Neuron (in vitro differentiated cells): ENCODE data around the gene CFAP74.
"Not testable (repeated sequence)": the region's sequence is repeated elsewhere in the genome, so short reads cannot be mapped to it uniquely, and the experiment has no call there.

Source experiments
- H2AFZ ChIP-seq: one replicate; pipeline ENCODE4 v1.6.1; 2013; ENCODE audit warnings: low read depth, mild to moderate bottlenecking, inconsistent platforms, low read length, moderate library complexity
- H3K27me3 ChIP-seq: one replicate; pipeline ENCODE4 v1.6.1; 2013; ENCODE audit warnings: low read length; ENCODE audit not compliant: insufficient read depth
- H3K36me3 ChIP-seq: one replicate; pipeline ENCODE4 v1.6.1; 2013; ENCODE audit warnings: low read length; ENCODE audit not compliant: insufficient read depth
- H3K4me1 ChIP-seq: one replicate; pipeline ENCODE4 v1.6.1; 2013; ENCODE audit warnings: low read length; ENCODE audit not compliant: insufficient read depth
- H3K4me3 ChIP-seq: 2 replicates; pipeline ENCODE4 v1.5.1; 2013; ENCODE audit warnings: mild to moderate bottlenecking, low read length, moderate library complexity
- H3K9me3 ChIP-seq: one replicate; pipeline ENCODE4 v1.6.1; 2013; ENCODE audit warnings: low read length

CFAP74 gene

DNA sequence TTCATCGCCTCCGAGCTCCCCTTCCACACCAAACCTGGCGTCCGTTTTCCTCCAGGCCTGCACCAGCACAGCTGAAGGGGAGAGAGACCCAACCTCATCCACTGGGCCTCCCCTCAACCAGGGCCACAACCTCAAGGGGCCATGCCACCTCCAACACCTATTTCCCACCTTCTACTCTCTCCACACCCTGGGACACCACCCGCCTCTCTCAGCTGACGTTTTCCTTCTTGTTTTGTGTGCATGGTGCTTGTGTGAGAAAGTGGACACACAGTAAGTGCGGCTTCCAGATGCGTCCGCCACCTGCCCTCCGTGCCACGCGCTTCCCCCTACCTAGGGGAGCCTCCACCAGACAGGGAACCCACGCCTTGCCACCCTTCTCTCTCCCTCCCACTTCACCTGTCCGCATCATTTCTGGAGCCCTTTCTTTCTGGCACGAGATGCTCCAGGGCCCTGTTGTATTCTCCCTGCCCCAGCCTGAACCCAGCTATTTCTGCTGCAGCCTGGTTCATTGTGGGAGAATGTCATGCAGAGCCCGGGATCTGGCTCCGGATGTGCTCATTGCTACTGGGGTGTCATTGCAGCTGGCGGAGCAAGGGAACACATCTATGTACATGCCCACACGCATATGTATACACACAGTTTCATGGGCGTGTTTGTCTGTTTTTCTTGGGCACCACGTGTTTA, 111.4 kb downstream of the CFAP74 start:
- Histone ChIP-seq H3K27me3 (no peaks in the 10 kb centered on the region), H3K36me3 (peaks cover 5% of the 10 kb centered on the region), H2AFZ (no peak overlapping the region), H3K9me3 (peaks cover 2% of the 10 kb centered on the region), H3K4me3 (peak overlapping the region; percentile 92), H3K4me1 (peaks cover 28% of the 10 kb centered on the region)

DNA sequence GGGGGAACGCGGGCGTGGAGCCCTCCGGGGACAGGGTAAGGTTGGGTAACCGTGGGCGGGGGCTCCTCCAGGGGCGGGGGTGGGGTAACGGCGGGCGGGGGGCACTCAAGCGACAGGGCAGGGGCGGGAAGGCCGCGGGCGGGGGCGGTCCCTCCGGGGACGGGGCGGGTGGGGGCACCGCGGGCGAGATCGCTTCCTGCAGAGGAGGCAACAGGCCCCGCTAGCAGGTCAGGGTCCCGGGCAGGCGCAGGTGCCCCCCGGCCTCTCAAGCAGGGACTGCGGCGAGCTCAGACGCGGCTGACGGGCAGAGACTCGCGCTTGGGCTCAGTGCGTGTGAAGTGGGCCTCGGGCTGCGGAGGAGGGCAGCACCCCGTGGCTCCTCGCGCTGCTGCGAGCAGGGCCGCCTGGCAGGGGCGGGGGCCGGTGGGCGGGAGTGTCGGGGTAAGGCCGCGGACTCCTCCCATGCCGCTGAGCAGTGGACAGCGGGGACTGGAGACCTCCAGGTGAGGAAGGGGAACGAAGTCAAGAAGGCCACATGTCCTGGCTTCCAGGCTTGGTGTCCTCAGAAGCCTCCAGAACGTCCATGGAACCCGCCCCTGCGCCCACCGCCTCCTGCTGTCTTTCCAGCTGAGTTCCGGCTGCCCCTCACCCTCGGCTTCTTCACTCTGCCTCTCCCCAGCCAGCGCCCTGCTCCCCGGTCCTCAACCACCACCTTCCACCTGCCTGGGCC, 112.1 kb downstream of the CFAP74 start:
- Histone ChIP-seq H3K9me3 (peaks cover 2% of the 10 kb centered on the region), H3K36me3 (peaks cover 5% of the 10 kb centered on the region), H2AFZ (peak overlapping the region; percentile 1), H3K4me1 (peaks cover 28% of the 10 kb centered on the region), H3K4me3 (peak overlapping the region; percentile 92), H3K27me3 (no peaks in the 10 kb centered on the region)

DNA sequence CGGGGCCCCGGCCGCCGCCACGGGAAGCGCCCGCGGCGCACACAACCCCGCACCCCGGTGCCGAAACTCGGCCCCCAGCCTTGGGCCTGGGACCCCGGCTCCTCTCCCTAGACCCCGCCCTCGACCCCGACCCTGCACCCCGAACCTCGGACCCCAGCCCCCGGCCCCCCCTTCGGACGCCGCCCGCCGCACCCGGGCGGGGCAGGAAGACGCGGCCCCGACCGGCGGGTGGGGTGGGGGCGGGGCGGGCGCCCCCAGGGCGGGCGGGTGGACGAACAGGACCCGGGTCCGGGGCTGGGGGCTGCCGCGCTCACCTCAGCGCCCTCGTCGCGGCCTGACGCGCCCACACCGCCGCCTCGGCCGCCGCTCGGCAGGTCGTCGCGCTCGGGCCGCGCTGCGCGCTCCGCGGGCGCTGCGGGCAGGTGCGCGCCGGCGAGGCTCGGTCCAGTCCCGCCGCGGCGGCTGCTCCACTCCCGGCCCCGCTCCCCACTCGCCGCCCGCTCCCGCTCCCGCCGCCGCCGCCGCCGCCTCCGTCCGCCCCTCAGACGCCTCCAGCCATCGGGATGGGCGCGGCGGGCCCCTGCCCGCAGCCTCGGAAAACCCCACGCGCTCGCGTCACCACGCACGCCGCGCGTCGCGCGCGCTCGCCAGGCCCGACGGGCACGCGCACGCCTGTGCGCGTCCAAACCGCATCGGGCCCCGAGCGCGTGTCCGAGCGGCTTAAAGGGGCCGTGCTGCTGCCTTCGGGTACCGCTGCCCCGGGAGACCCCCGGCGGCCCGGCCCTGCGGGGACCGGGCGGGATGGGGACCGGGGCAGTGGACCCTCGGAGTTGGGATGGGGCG, 112.9 kb downstream of the CFAP74 start, which contains the start of gene GNB1:
Gene GNB1 (minus strand): TSS at position 582 of the 843 bp plus-strand sequence. CDS start 65,634 bp downstream, outside the sequence.
- Histone ChIP-seq H3K27me3 (no peaks in the 10 kb centered on the region), H2AFZ (peak within 1 kb of the TSS; percentile 1), H3K9me3 (peaks cover 4% of the 10 kb centered on the region), H3K4me3 (peak within 1 kb of the TSS; percentile 92), H3K36me3 (peaks cover 9% of the 10 kb centered on the region), H3K4me1 (peaks cover 28% of the 10 kb centered on the region)

GRCh38 chr1:1889847-1890505, 113.6 kb downstream of the CFAP74 start:
- Histone ChIP-seq H3K27me3 (no peaks in the 10 kb centered on the region), H3K36me3 (peaks cover 9% of the 10 kb centered on the region), H3K4me1 (peaks cover 25% of the 10 kb centered on the region), H2AFZ (no peak overlapping the region), H3K4me3 (peak overlapping the region; percentile 92), H3K9me3 (peaks cover 4% of the 10 kb centered on the region)

DNA sequence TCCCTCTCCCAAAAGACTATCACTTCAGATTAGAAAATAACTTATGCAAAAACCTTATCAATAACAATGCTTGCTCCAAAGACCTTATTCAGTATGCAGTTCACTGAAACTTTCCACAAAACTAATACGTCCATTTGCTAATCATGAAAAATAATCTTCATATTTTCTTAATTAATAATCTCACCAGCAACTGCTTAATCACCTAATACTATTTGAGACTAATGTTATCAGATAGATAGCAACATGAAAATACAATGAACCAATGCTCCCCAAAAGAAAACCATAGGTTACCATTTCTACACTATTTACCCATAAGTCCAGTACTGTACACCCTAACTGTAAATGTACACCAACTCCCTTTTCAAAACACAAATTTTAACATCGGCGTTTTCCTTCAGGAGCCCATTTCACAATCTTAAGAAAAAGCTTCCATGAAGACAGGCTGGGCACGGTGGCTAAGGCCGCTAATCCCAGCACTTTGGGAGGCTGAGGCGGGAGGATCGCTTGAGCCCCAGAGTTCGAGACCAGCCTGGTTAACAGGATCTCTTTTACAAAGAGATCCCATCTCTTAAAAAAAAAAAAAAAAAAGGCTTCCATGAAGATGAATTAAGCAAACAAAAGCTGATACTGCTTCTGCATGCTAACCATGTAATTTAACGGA, 114.4 kb downstream of the CFAP74 start:
- Histone ChIP-seq H3K27me3 (no peaks in the 10 kb centered on the region), H2AFZ (no peak overlapping the region), H3K9me3 (peaks cover 4% of the 10 kb centered on the region), H3K4me3 (peak overlapping the region; percentile 92), H3K36me3 (peaks cover 9% of the 10 kb centered on the region), H3K4me1 (peaks cover 20% of the 10 kb centered on the region)

DNA sequence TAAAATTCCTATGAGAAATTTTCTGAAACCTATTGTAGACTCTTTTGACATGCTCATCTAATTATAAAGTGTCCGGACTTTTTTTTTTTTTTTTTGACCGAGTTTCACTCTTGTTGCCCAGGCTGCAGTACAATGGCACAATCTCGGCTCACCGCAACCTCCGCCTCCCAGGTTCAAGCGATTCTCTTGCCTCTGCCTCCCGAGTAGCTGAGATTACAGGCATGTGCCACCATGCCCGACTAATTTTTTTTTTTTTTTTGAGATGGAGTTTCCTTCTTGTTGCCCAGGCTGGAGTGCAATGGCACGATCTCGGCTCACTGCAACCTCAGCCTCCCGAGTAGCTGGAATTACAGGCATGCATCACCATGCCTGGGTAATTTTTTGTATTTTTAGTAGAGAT, 119.7 kb downstream of the CFAP74 start:
- Histone ChIP-seq H3K36me3 (peaks cover 22% of the 10 kb centered on the region), H3K9me3 (peaks cover 20% of the 10 kb centered on the region)
- not testable (repeated sequence) for H2AFZ ChIP-seq, H3K4me1 ChIP-seq, H3K4me3 ChIP-seq, H3K27me3 ChIP-seq

- no peak overlapping the region for H3K4me3 ChIP-seq
- H3K4me1 ChIP-seq = no peaks in the 10 kb centered on the region
- no peaks in the 10 kb centered on the region for H3K27me3 ChIP-seq
- no peak overlapping the region for H2AFZ ChIP-seq
- peaks cover 20% of the 10 kb centered on the region for H3K9me3 ChIP-seq
- peaks cover 20% of the 10 kb centered on the region for H3K36me3 ChIP-seq
Measured at GRCh38 chr1:1883092-1883873, 120.3 kb downstream of the CFAP74 start.

GRCh38 chr1:1881727-1882126, 121.9 kb downstream of the CFAP74 start:
- Histone ChIP-seq H3K27me3 (no peaks in the 10 kb centered on the region), H3K4me1 (no peaks in the 10 kb centered on the region), H3K9me3 (peaks cover 18% of the 10 kb centered on the region), H3K4me3 (no peak overlapping the region), H2AFZ (no peak overlapping the region), H3K36me3 (peaks cover 28% of the 10 kb centered on the region)

DNA sequence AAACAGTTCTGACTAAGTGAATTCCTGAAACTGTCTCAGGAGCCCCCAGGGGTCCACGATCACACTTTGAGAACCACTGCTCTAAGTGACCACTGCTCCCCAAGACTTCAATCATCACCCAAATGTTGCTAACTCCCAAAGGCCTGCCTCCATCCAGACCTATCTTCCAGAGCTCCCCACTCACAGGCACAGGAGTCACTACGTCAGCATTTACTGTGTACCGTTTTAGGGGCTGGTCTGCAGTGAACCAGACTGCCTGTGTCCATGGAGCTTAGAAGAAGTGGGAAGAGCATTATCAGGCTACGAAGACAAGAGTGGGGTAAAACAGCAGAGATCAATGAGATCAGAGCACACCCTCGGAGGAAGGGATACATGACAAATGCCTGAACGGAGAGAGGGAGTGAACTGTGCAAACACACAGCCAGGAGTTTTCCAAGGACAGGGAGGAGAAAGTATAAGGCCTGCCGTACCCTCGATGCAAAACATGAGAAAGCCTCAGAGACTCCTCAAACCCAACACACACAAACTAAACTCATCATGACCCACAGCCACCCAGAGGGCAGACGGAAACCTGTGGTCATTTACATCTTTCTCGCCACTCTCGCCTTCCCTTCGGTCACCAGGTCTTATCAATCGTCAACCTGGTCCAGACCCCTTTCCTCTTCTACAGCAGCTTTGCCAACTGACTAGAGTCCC, 122.8 kb downstream of the CFAP74 start:
- H3K27me3 ChIP-seq = no peaks in the 10 kb centered on the region
- H2AFZ ChIP-seq = no peak overlapping the region
- H3K36me3 ChIP-seq = peaks cover 34% of the 10 kb centered on the region
- no peak overlapping the region for H3K4me3 ChIP-seq
- H3K9me3 ChIP-seq = peaks cover 26% of the 10 kb centered on the region
- no peaks in the 10 kb centered on the region for H3K4me1 ChIP-seq

GRCh38 chr1:1879942-1880341, 123.6 kb downstream of the CFAP74 start:
- Histone ChIP-seq H3K4me3 (no peak overlapping the region), H3K27me3 (no peaks in the 10 kb centered on the region), H3K9me3 (peaks cover 33% of the 10 kb centered on the region), H3K36me3 (peaks cover 42% of the 10 kb centered on the region), H3K4me1 (no peaks in the 10 kb centered on the region), H2AFZ (no peak overlapping the region)

GRCh38 chr1:1877865-1878436, 125.6 kb downstream of the CFAP74 start:
- Histone ChIP-seq H3K36me3 (peaks cover 57% of the 10 kb centered on the region), H3K4me3 (no peak overlapping the region), H3K4me1 (no peaks in the 10 kb centered on the region), H3K27me3 (no peaks in the 10 kb centered on the region), H2AFZ (no peak overlapping the region), H3K9me3 (peaks cover 42% of the 10 kb centered on the region)
